Amniotic epithelial cell (primary cell): Measurements from ENCODE around the gene CRAMP1.
A peak's percentile ranks its signal among the peaks of the same experiment; 100 is the strongest.

Source experiments
- DNase-seq: peaks from one replicate; pipeline ENCODE4 v3.0.0-alpha.2; 2010; ENCODE audit warnings: low read depth

Gene CRAMP1

DNA sequence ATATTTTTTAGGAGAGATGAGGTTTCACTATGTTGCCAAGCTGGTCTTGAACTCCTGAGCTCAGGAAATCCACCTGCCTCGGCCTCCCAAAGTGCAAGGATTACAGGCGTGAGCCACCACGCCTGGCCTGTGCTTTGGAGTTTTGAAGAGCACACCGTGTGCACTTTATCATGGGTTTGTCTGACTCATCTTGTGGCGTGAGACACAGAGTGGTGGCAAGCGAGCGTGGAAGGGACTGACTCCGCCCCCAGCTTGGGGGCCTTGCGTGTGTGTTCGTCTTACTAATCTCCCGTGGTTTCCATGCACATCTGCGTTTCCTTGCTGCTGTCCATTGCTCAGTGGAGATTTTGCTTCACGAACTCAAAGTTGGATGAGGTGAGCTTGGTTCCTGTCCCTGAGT lies 22.9 kb downstream of the CRAMP1 start:
- peak; percentile 69 for DNase-seq

- DNase-seq = no peak
These were observed 25.4 kb downstream of the CRAMP1 start for GRCh38 chr16:1637526-1637925.

DNA sequence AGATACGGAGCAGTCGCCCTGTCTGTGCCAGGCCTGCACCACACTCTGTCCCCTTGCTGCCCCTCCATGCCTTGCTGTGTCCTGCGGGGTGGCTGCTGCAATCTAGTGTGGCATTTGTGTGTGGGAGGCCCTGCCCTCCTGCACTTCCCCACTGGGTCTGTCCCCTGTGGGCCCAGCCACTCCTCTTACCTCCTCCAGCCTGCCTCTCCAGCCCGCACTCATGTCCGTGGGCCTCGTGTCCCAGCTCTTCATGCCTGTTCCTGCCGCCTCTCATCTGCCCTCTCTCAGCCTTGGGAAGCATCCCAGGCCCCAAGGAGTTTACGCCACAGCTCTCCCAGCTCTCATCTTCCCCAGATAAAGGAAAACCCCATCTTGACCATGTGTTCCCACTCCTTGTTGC lies 26.6 kb downstream of the CRAMP1 start:
- no peak for DNase-seq

GRCh38 chr16:1639282-1639681 lies 27.1 kb downstream of the CRAMP1 start:
- DNase-seq = peak; percentile 8

GRCh38 chr16:1639860-1640259 lies 27.7 kb downstream of the CRAMP1 start:
- DNase-seq = no peak

- peak; percentile 4 for DNase-seq
These were observed 28.2 kb downstream of the CRAMP1 start for GRCh38 chr16:1640261-1640941.

DNA sequence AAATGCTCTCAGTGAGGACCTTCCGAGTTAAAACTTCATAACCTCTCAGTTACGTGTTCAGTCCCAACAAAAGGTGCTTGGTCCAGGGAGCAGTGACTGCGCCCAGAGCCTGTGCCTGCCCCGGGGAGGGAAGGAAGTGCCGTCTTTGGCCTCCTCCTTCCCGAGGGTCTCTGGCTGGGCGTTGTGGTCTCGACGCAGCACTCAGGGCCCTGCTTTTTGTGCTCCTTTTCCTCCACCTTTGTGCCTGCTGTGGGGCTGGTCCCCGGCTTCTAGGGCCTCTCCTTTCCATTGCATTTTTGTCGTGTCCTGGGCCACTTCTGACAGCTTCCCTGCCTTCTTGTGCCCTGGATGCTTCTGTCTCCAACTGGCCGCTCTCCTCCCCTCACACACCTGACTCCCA lies 29.1 kb downstream of the CRAMP1 start:
- DNase-seq = no peak

GRCh38 chr16:1642148-1642547 lies 30.0 kb downstream of the CRAMP1 start:
- DNase-seq = no peak

DNA sequence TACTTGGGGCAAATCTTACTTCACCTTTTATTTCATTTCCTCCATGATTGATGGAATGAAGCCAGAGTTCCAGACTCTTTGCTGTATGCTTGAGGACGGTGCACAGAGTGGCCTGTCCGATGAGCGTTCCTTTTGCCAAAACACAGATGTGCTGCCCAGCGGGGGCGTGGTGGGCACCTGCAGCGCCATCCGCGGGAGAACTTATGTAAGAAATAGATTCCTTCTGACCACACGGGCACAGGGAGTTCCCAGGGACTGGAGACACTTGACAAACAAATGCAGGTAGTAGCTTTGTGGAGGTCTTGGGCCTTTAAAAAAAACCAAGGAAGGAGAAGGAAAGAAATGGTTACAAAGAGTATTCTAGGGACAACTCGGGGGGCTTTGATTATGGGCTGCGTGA lies 30.6 kb downstream of the CRAMP1 start:
- DNase-seq = no peak

DNA sequence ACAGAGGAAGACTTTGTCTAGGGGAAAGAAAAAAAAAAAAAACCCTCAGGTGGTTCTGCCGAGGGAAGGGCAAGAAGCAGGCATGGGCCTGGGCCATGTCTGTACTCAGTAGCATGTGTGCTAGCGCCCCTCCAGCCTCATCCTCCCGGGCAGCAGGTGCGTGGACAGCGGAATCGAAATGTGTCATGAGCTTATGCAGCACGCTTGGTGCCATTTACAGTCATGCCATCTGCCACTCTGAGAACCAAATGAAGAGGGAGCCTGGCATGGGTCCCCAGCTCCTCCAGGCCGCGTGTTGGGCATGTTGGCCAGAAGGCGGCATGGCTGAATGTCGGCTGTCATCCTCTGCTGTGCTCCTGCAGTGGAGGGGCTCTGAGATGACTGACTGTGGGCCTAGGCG lies 31.4 kb downstream of the CRAMP1 start:
- no peak for DNase-seq

- DNase-seq = peak; percentile 64
These were observed 33.9 kb downstream of the CRAMP1 start for GRCh38 chr16:1645914-1646525.

DNA sequence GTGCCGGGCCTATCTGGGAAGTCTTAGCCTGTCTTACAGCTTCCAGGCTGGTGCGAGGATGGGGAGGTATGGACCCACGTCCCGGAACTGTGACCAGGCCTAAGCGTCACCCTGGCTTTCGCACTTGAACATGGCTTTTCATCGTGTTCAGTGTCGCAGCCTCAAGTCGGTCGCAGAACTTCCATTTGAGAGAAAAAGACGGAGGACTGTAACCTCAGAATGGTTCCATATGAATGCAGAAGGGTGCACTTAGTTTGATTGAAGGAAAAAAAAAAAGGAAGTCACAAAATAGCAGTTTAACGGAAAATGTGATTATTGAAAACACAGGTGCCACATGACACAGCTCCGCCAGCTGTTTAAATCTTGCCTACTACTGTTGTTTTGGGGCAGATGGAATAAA lies 35.7 kb downstream of the CRAMP1 start:
- no peak for DNase-seq

DNA sequence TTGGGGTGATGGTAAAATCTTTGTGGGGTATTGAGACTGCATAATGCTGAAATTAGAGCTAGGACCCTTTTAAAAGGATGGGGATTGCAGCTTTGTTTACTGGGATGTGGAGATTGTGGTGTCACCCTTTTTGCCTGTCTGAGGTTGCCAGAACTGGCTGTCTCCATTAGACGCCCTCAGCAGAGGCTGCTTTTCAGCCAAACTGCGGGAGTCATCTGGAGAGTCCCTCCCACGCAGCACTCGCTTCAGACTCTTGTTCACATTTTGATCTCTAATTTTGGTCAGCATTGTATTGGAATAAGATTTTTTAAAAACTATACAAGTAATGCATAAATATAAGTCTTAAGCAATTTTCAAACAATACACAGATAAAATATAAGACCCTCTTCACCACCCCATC lies 38.0 kb downstream of the CRAMP1 start:
- no peak for DNase-seq

DNA sequence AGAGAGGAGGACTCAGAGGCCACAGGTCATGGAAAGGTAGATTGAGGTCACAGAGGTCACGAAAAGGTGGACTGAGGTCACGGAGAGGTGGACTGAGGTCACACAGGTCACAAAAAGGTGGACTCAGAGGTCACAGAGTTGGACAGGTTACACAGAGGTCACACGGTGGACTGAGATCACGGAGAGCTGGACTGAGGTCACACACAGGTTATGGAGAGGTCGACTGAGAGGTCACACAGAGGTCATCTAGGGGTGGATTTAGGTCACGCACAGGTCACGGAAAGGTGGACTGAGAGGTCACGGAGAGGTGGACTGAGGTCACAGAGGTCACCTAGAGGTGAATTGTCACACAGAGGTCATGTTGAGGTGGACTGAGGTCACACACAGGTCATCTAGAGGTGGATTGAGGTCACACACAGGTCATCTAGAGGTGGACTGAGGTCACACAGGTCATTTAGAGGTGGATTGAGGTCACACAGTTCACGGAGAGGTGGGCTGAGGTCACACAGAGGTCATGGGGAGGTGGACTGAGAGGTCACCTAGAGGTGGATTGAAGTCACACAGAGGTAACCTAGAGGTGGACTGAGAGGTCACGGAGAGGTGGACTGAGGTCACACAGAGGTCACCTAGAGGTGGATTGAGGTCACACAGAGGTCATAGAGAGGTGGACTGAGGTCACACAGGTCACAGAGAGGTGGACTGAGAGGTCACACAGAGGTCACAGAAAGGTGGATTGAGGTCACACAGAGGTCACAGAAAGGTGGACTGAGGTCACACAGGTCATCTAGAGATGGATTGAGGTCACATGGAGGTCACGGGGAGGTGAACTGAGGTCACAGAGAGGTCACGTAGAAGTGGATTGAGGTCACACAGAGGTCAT lies 39.2 kb downstream of the CRAMP1 start:
- DNase-seq = peak; percentile 6

DNA sequence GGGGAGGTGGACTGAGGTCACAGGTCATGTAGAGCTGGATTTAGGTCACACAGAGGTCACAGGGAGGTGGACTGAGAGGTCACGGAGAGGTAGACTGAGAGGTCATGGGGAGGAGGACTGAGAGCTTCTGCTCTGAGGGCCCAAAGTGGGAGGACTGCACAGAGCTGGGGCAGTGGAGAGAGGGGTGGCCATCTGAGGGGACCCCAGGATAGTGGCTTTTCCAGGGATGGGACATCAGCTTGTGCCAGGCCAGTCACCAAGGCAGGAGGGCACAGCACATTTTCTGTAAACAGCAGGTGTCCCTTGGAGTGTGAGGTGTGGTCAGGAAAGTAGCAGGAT lies 39.8 kb downstream of the CRAMP1 start:
- no peak for DNase-seq

DNA sequence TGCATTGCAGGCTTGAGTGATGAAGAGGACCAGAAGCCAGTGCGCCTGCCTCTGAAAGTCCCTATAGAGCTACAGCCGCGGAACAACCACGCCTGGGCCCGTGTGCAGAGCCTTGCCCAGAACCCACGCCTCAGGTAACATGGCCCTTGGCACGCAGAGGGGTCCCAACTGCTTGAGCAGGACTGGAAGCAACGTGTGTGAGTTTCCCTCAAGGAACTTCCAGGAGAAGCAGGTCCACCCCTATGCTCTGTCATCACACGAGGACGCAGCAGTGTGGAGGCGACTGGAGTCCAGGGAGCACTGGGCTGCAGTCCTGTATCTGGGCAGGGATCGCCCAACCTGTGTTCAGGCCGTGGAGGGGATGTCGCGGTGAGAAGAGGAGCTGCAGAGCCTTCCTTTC lies 40.9 kb downstream of the CRAMP1 start:
- no peak for DNase-seq

GRCh38 chr16:1654505-1655268 lies 42.5 kb downstream of the CRAMP1 start:
- DNase-seq = no peak

DNA sequence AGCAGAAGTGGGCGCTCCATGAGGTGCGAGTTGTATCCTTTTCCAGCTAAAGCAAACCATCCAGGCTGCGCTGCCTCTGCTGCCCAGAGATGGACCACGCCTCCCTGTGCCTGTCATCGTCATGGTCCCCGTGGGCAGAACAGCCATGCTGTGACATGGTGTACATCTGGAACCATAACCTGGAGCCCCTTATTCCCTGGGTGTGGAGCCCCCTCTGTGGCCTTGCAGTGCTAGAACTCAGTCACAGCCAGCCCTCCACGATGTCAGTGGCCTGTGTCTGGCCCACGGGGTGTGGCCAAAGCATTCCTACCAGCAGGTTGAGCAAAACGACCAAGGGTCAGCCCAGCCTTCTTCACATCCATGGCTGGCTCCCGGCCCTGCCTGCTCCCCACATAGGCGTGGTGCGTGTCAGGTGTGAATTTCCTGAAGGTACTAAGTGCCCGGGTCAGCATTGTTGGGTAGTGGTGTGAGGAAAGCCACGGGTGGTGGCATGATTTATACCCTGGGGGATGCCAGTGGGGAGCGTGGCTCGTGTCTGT lies 43.2 kb downstream of the CRAMP1 start:
- DNase-seq = no peak

DNA sequence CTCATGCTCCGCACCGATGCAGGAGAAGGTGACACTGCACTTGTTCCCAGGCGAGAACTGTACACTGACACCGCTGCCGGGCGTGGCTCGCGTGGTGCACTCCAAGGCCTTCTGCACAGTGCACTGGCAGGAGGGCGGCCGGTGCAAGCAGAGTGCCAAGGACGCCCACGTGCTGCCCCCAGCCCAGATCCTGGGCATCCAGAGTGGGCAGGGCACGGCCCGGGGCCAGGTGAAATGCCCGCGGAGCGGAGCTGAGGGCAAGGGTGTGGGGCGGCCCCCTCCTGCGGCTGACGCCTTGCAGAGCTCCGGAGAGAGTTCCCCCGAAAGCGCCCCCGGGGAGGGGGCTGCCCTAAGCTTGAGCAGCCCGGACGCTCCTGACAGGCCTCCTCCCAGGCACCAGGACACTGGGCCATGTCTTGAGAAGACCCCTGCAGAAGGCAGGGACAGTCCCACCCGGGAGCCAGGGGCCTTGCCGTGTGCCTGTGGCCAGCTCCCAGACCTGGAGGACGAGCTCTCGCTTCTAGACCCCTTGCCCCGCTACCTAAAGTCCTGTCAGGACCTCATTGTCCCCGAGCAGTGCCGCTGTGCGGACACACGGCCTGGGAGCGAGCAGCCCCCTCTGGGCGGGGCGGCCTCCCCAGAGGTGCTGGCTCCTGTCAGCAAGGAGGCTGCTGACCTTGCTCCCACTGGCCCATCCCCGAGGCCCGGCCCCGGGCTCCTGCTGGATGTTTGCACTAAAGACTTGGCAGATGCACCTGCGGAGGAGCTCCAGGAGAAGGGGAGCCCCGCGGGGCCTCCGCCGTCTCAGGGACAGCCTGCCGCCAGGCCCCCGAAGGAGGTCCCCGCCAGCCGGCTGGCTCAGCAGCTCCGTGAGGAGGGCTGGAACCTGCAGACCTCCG lies 44.0 kb downstream of the CRAMP1 start:
- no peak for DNase-seq

DNA sequence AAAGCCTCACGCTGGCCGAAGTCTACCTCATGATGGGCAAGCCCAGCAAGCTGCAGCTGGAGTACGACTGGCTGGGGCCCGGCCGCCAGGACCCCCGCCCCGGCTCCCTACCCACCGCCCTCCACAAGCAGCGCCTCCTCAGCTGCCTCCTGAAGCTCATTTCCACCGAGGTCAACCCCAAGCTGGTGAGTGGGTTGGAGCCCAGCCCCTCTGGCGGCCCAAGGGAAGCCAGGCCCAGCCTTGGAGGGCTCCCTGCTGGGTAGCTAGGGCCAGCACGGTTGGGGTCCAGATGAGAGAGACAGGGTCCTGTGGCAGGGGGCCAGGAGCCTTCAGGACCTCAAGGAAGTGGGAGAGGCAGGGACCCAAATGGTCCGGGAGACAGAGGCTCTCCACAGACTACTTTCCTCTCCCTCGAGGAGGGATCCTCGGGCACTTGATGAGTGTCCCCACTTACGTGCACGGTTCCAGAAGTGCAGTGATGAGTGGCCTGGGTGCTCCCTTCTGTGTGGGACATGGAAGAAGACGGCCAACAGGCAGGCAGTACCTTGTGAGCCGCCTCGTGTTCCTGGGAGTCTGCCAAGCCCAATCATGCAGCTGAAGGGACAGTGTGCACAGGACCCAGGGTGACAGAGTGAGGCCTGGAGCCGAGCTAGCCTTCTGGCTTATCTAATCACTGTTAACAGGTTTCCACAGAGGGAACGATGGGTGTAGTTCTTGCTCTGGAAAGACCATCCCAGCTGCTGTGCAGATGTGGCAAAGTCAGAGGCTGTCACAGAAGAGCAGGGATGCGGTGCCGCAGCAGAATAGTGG lies 44.9 kb downstream of the CRAMP1 start:
- no peak for DNase-seq
